Activated naive CD8-positive, alpha-beta T cell treated with anti-CD3 and anti-CD28 coated beads, Interleukin-2, amount 10 ng/mL, durations not matched to agents 7 days and 5 days (primary cell): Measurements from ENCODE around the gene ZNF33A. TPM values are rescaled to one million over a fixed set of nuclear protein-coding genes. Genes with fewer than 3 reads are reported as not detected.
"Not testable (repeated sequence)": the region's sequence is repeated elsewhere in the genome, so short reads cannot be mapped to it uniquely, and the experiment has no call there.

Experiments
- ATAC-seq: fragments of 150-1000 bp; cut with Tn5 transposase; one replicate; pipeline ENCODE4 v1.10.0; 2021; ENCODE audit warnings: low read depth, moderate library complexity
- POLR2A ChIA-PET: fragments of 350-600 bp; sonication (Branson Sonifier 250); formaldehyde crosslinking; loops from one replicate; lab custom pipeline; 2021; ENCODE audit warnings: antibody characterized with exemption; lab: Charles Lee
- DNase-seq: peaks from one replicate; pipeline ENCODE4 v3.0.0; 2021
- H3K27ac Mint-ChIP-seq: one replicate; pipeline ENCODE4 v1.8.0; 2022; ENCODE audit warnings: mild to moderate bottlenecking, mixed read lengths
- H3K27me3 Mint-ChIP-seq: one replicate; pipeline ENCODE4 v1.8.0; 2022; ENCODE audit warnings: mild to moderate bottlenecking, moderate library complexity, mixed read lengths
- H3K36me3 Mint-ChIP-seq: one replicate; pipeline ENCODE4 v1.8.0; 2021; ENCODE audit warnings: mild to moderate bottlenecking, mixed read lengths
- H3K4me1 Mint-ChIP-seq: one replicate; pipeline ENCODE4 v1.8.0; 2021; ENCODE audit warnings: mixed read lengths
- H3K4me3 Mint-ChIP-seq: one replicate; pipeline ENCODE4 v1.8.0; 2022; ENCODE audit warnings: mild to moderate bottlenecking, moderate library complexity, mixed read lengths
- H3K9me3 Mint-ChIP-seq: one replicate; pipeline ENCODE4 v1.8.0; 2021; ENCODE audit warnings: mixed read lengths
- total RNA-seq, 2 experiments: library from RNA; stranded (reverse); gene quantifications; one replicate each; pipeline ENCODE4 v1.2.3, GENCODE V29; 2021

Gene ZNF33A
- total RNA-seq, 2 experiments from 2014 or later = 40.1 to 42.7 TPM

GRCh38 chr10:38069663-38070062, 59.2 kb downstream of the ZNF33A start:
- ATAC-seq, DNase-seq, H3K27me3 Mint-ChIP-seq, POLR2A ChIA-PET, H3K4me1 Mint-ChIP-seq, H3K36me3 Mint-ChIP-seq, H3K4me3 Mint-ChIP-seq: not testable (repeated sequence)
- H3K9me3 Mint-ChIP-seq = peaks cover 18% of the 10 kb centered on the region
- H3K27ac Mint-ChIP-seq = peak overlapping the region; percentile 75

GRCh38 chr10:38070501-38070900, 60.0 kb downstream of the ZNF33A start:
- H3K9me3 Mint-ChIP-seq = peaks cover 16% of the 10 kb centered on the region
- H3K27ac Mint-ChIP-seq = no peak overlapping the region
- ATAC-seq = no peak

GRCh38 chr10:38072552-38072951, 62.1 kb downstream of the ZNF33A start:
- Mint-ChIP-seq H3K27me3 (no peaks in the 10 kb centered on the region), H3K4me1 (peaks cover 2% of the 10 kb centered on the region), H3K9me3 (peaks cover 22% of the 10 kb centered on the region), H3K27ac (no peak overlapping the region), H3K4me3 (no peak overlapping the region), H3K36me3 (peaks cover 3% of the 10 kb centered on the region)
- DNase-seq (no peak), ATAC-seq (no peak)
- POLR2A ChIA-PET = no interaction called here

More at GRCh38 chr10:38070501-38070900, 60.0 kb downstream of the ZNF33A start:
- DNase-seq = no peak
- Mint-ChIP-seq H3K4me1 (peaks cover 2% of the 10 kb centered on the region), H3K36me3 (peaks cover 3% of the 10 kb centered on the region), H3K4me3 (no peak overlapping the region), H3K27me3 (no peaks in the 10 kb centered on the region)
- POLR2A ChIA-PET = no interaction called here

- POLR2A ChIA-PET = no interaction called here
- no peak for ATAC-seq
These were observed 66.2 kb downstream of the ZNF33A start for GRCh38 chr10:38076687-38077086.

GRCh38 chr10:38093318-38093717, 82.8 kb downstream of the ZNF33A start:
- Mint-ChIP-seq H3K4me1 (peaks cover 21% of the 10 kb centered on the region), H3K36me3 (peaks cover 29% of the 10 kb centered on the region), H3K4me3 (peak overlapping the region; percentile 92), H3K27ac (peak overlapping the region; percentile 93)
- not testable (repeated sequence) for DNase-seq, H3K9me3 Mint-ChIP-seq, H3K27me3 Mint-ChIP-seq, ATAC-seq
- POLR2A ChIA-PET = interaction anchor here (1.0 to 1.6 kb wide), 3 partner anchors 83 to 310 kb away, joined by 3 to 7 read pairs (median 4); partner anchors contain the start of gene ZNF33A

More at GRCh38 chr10:38076687-38077086, 66.2 kb downstream of the ZNF33A start:
- H3K4me1 Mint-ChIP-seq = no peaks in the 10 kb centered on the region
- peaks cover 22% of the 10 kb centered on the region for H3K9me3 Mint-ChIP-seq
- H3K27me3 Mint-ChIP-seq = peaks cover 3% of the 10 kb centered on the region
- DNase-seq = no peak
- no peak overlapping the region for H3K27ac Mint-ChIP-seq
- H3K36me3 Mint-ChIP-seq = peaks cover 2% of the 10 kb centered on the region
- H3K4me3 Mint-ChIP-seq = no peak overlapping the region

GRCh38 chr10:38093816-38094157, 83.3 kb downstream of the ZNF33A start:
- H3K4me1 Mint-ChIP-seq = peaks cover 21% of the 10 kb centered on the region
- POLR2A ChIA-PET = interaction anchor here (1.0 to 1.6 kb wide), 2 partner anchors 83 to 118 kb away, joined by 3 to 4 read pairs; partner anchors contain the start of gene ZNF33A
- DNase-seq (no peak), ATAC-seq (peak; percentile 0)
- peaks cover 5% of the 10 kb centered on the region for H3K9me3 Mint-ChIP-seq
- H3K36me3 Mint-ChIP-seq = peaks cover 34% of the 10 kb centered on the region
- no peaks in the 10 kb centered on the region for H3K27me3 Mint-ChIP-seq
- H3K4me3 Mint-ChIP-seq = peak overlapping the region; percentile 92
- peak overlapping the region; percentile 93 for H3K27ac Mint-ChIP-seq

- POLR2A ChIA-PET = interaction anchor here (1.0 to 1.6 kb wide), 4 partner anchors 84 to 119 kb away, joined by 3 to 6 read pairs (median 4); partner anchors contain the start of gene ZNF33A
- ATAC-seq = peak; percentile 99
- DNase-seq = peak; percentile 74
- peak within 1 kb of the TSS; percentile 92 for H3K4me3 Mint-ChIP-seq
- peaks cover 39% of the 10 kb centered on the region for H3K36me3 Mint-ChIP-seq
- H3K4me1 Mint-ChIP-seq = peaks cover 21% of the 10 kb centered on the region
- peaks cover 10% of the 10 kb centered on the region for H3K9me3 Mint-ChIP-seq
- no peaks in the 10 kb centered on the region for H3K27me3 Mint-ChIP-seq
- H3K27ac Mint-ChIP-seq = peak within 1 kb of the TSS; percentile 93
These were observed 83.9 kb downstream of the ZNF33A start, which contains the start of gene ZNF37A for GRCh38 chr10:38094158-38094926. Gene ZNF37A (plus strand): TSS chr10:38094337. CDS start chr10:38096618, 2,281 bp downstream.

GRCh38 chr10:38094927-38095574, 84.6 kb downstream of the ZNF33A start:
- Mint-ChIP-seq H3K4me3 (peak overlapping the region; percentile 92), H3K4me1 (peaks cover 21% of the 10 kb centered on the region), H3K9me3 (peaks cover 12% of the 10 kb centered on the region), H3K36me3 (peaks cover 46% of the 10 kb centered on the region), H3K27me3 (no peaks in the 10 kb centered on the region), H3K27ac (peak overlapping the region; percentile 93)
- DNase-seq (peak; percentile 32), ATAC-seq (no peak)
- POLR2A ChIA-PET = interaction anchor here (1.3 to 1.5 kb wide), 2 partner anchors 85 to 118 kb away, joined by 3 to 6 read pairs; partner anchors contain the start of gene ZNF33A

GRCh38 chr10:38102880-38103279, 92.4 kb downstream of the ZNF33A start:
- H3K27me3 Mint-ChIP-seq = no peaks in the 10 kb centered on the region
- no peak overlapping the region for H3K4me3 Mint-ChIP-seq
- no peak for DNase-seq
- no peak for ATAC-seq
- POLR2A ChIA-PET = no interaction called here
- H3K36me3 Mint-ChIP-seq = peaks cover 92% of the 10 kb centered on the region
- peaks cover under 1% of the 10 kb centered on the region for H3K4me1 Mint-ChIP-seq
- peaks cover 43% of the 10 kb centered on the region for H3K9me3 Mint-ChIP-seq
- no peak overlapping the region for H3K27ac Mint-ChIP-seq

GRCh38 chr10:38103756-38104155, 93.3 kb downstream of the ZNF33A start:
- Mint-ChIP-seq H3K4me3 (no peak overlapping the region), H3K9me3 (peaks cover 48% of the 10 kb centered on the region), H3K4me1 (no peaks in the 10 kb centered on the region), H3K36me3 (peaks cover 87% of the 10 kb centered on the region), H3K27ac (no peak overlapping the region), H3K27me3 (no peaks in the 10 kb centered on the region)
- POLR2A ChIA-PET = no interaction called here
- ATAC-seq (no peak), DNase-seq (no peak)

GRCh38 chr10:38112159-38112558, 101.7 kb downstream of the ZNF33A start:
- no peak for DNase-seq
- Mint-ChIP-seq H3K27me3 (no peaks in the 10 kb centered on the region), H3K4me1 (no peaks in the 10 kb centered on the region), H3K9me3 (peaks cover 41% of the 10 kb centered on the region), H3K4me3 (no peak overlapping the region), H3K36me3 (peaks cover 55% of the 10 kb centered on the region), H3K27ac (no peak overlapping the region)
- POLR2A ChIA-PET = no interaction called here
- ATAC-seq = no peak
